Osteoblast (primary cell): ENCODE data around the gene CD80. TPM values are rescaled to one million over a fixed set of nuclear protein-coding genes. Genes with fewer than 3 reads are reported as not detected.

Experiments
- DNase-seq: peaks from one replicate; pipeline ENCODE4 v3.0.0; 2011; ENCODE audit warnings: low spot score, mixed read lengths; ENCODE audit not compliant: insufficient read length; ENCODE audit errors: missing footprints
- H2AFZ ChIP-seq: 2 replicates; pipeline ENCODE4 v1.6.0; 2011; ENCODE audit warnings: mild to moderate bottlenecking, low read length
- H3K27ac ChIP-seq: 2 replicates; pipeline ENCODE4 v1.5.1; 2011; ENCODE audit warnings: mild to moderate bottlenecking, low read depth, low read length, moderate library complexity
- H3K27me3 ChIP-seq: 2 replicates; pipeline ENCODE4 v1.6.0; 2012; ENCODE audit warnings: mild to moderate bottlenecking, control low read depth, inconsistent platforms, low read length, moderate library complexity; ENCODE audit not compliant: insufficient read depth
- H3K36me3 ChIP-seq: 2 replicates; pipeline ENCODE4 v1.5.1; 2011; ENCODE audit warnings: mild to moderate bottlenecking, low read length, control low read depth, moderate library complexity; ENCODE audit not compliant: insufficient read depth
- H3K4me1 ChIP-seq: 2 replicates; pipeline ENCODE4 v1.5.1; 2011; ENCODE audit warnings: mild to moderate bottlenecking, low read length, control low read depth, moderate library complexity; ENCODE audit not compliant: insufficient read depth
- H3K4me2 ChIP-seq: 2 replicates; pipeline ENCODE4 v1.6.0; 2011; ENCODE audit warnings: mild to moderate bottlenecking, low read length; ENCODE audit not compliant: insufficient read depth
- H3K4me3 ChIP-seq: fragments of 200-600 bp; sonication (generic); 3 replicates; pipeline ENCODE4 v1.5.1; 2012; ENCODE audit warnings: mild to moderate bottlenecking, low read length, inconsistent platforms; ENCODE audit not compliant: insufficient read depth
- H3K79me2 ChIP-seq: 2 replicates; pipeline ENCODE4 v1.6.0; 2012; ENCODE audit warnings: mild to moderate bottlenecking, low read length, control low read depth, inconsistent platforms; ENCODE audit not compliant: insufficient read depth
- H3K9me3 ChIP-seq: 2 replicates; pipeline ENCODE4 v1.5.1; 2011; ENCODE audit warnings: low read depth, low read length, control low read depth
- H4K20me1 ChIP-seq: 2 replicates; pipeline ENCODE4 v1.6.0; 2012; ENCODE audit warnings: mild to moderate bottlenecking, low read length, control low read depth; ENCODE audit not compliant: insufficient read depth
- total RNA-seq: library from RNA; depleted of rRNA; stranded (reverse); fragments of >200 nt; gene quantifications from 2 replicates; pipeline ENCODE4 v1.2.3, GENCODE V29; 2012
- TF ChIP-seq, protein P1 (sequence below): IDR thresholded peaks from 2 replicates; pipeline ENCODE4 v1.5.1; 2011; ENCODE audit warnings: mild to moderate bottlenecking, low read depth, low read length, moderate library complexity; ENCODE audit errors: extremely low read depth

CD80 gene
- total RNA-seq, 1 donor: 2.5 TPM

- Histone ChIP-seq H4K20me1 (no peaks in the 10 kb centered on the region), H3K27me3 (peaks cover 8% of the 10 kb centered on the region), H3K4me3 (no peak overlapping the region), H3K79me2 (no peaks in the 10 kb centered on the region), H3K9me3 (no peaks in the 10 kb centered on the region), H2AFZ (no peak overlapping the region), H3K36me3 (no peaks in the 10 kb centered on the region), H3K27ac (no peak overlapping the region), H3K4me2 (no peak overlapping the region), H3K4me1 (no peaks in the 10 kb centered on the region)
- TF ChIP-seq, protein P1, sequence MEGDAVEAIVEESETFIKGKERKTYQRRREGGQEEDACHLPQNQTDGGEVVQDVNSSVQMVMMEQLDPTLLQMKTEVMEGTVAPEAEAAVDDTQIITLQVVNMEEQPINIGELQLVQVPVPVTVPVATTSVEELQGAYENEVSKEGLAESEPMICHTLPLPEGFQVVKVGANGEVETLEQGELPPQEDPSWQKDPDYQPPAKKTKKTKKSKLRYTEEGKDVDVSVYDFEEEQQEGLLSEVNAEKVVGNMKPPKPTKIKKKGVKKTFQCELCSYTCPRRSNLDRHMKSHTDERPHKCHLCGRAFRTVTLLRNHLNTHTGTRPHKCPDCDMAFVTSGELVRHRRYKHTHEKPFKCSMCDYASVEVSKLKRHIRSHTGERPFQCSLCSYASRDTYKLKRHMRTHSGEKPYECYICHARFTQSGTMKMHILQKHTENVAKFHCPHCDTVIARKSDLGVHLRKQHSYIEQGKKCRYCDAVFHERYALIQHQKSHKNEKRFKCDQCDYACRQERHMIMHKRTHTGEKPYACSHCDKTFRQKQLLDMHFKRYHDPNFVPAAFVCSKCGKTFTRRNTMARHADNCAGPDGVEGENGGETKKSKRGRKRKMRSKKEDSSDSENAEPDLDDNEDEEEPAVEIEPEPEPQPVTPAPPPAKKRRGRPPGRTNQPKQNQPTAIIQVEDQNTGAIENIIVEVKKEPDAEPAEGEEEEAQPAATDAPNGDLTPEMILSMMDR: no peak
- no peak for DNase-seq
Observed at GRCh38 chr3:119543147-119543546, 16.3 kb downstream of the CD80 start.

GRCh38 chr3:119542168-119542767 lies 17.1 kb downstream of the CD80 start:
- peaks cover 8% of the 10 kb centered on the region for H3K27me3 ChIP-seq
- H3K4me2 ChIP-seq: no peak overlapping the region
- H3K79me2 ChIP-seq: no peaks in the 10 kb centered on the region
- H3K36me3 ChIP-seq: no peaks in the 10 kb centered on the region
- TF ChIP-seq, protein P1: no peak
- no peaks in the 10 kb centered on the region for H3K9me3 ChIP-seq
- no peak overlapping the region for H2AFZ ChIP-seq
- H3K4me1 ChIP-seq: no peaks in the 10 kb centered on the region
- no peak overlapping the region for H3K4me3 ChIP-seq
- H4K20me1 ChIP-seq: no peaks in the 10 kb centered on the region
- H3K27ac ChIP-seq: no peak overlapping the region
- no peak for DNase-seq

DNA sequence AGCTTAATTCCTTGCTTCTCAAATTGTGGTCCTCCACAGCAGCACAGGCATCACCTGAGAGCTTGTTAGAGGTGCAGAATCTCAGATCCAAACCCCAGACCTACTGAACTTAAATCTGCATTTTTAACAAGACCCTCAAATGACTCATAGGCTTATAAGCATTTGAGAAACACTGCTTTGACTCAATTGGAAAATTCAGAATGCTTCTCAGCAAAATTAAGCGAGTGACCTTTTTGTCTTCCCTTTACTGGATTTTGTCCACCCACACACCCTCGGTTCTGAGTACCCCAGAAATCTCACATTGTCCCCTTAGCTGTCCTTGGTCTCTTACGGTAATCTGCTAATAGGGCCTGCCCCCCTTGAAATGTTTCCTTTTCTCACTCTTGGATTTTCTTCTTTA lies 17.9 kb downstream of the CD80 start:
- H2AFZ ChIP-seq: no peak overlapping the region
- no peak overlapping the region for H3K4me2 ChIP-seq
- no peaks in the 10 kb centered on the region for H3K79me2 ChIP-seq
- DNase-seq: no peak
- no peaks in the 10 kb centered on the region for H4K20me1 ChIP-seq
- H3K4me1 ChIP-seq: no peaks in the 10 kb centered on the region
- no peak overlapping the region for H3K27ac ChIP-seq
- H3K27me3 ChIP-seq: peaks cover 8% of the 10 kb centered on the region
- H3K4me3 ChIP-seq: no peak overlapping the region
- no peaks in the 10 kb centered on the region for H3K36me3 ChIP-seq
- TF ChIP-seq, protein P1: no peak
- no peaks in the 10 kb centered on the region for H3K9me3 ChIP-seq

GRCh38 chr3:119538772-119539171 lies 20.6 kb downstream of the CD80 start:
- H3K4me3 ChIP-seq: no peak overlapping the region
- H3K36me3 ChIP-seq: no peaks in the 10 kb centered on the region
- TF ChIP-seq, protein P1: no peak
- DNase-seq: no peak
- H3K4me1 ChIP-seq: no peaks in the 10 kb centered on the region
- H2AFZ ChIP-seq: no peak overlapping the region
- no peak overlapping the region for H3K4me2 ChIP-seq
- no peak overlapping the region for H3K27ac ChIP-seq
- H3K27me3 ChIP-seq: peaks cover 8% of the 10 kb centered on the region
- H4K20me1 ChIP-seq: no peaks in the 10 kb centered on the region
- H3K79me2 ChIP-seq: no peaks in the 10 kb centered on the region
- no peaks in the 10 kb centered on the region for H3K9me3 ChIP-seq
